A204.1 (cell line): Measurements from ENCODE around the gene XYLT1.
"Not testable (repeated sequence)": the region's sequence is repeated elsewhere in the genome, so short reads cannot be mapped to it uniquely, and the experiment has no call there.

Experiments
- FAIRE-seq: peaks from 2 replicates; lab custom pipeline; 2012; peaks lifted over from hg19 to GRCh38; lab: Jason Lieb, UNC

Gene XYLT1

DNA sequence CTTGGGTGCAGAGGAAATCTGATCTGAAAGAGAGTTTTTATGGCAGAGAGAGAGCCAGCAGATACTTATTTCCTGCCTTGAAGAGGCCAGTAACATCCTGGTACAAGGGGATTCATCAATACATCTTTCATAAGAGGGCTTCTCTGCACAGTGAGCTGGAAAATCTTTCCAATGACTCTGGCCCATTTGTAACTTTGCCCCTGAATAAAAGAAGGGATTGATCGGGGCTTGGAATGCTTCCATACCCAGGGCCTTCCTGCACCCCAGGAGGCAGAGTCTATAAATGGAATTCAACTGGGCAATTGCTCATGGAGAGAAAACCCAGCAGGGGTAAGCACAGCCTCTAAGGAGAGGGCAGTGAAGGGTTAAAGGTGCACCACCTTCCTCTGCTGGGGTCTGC lies 163.3 kb downstream of the XYLT1 start:
- FAIRE-seq = no peak

GRCh38 chr16:17306745-17307144 lies 164.0 kb downstream of the XYLT1 start:
- no peak for FAIRE-seq

GRCh38 chr16:17306211-17306610 lies 164.5 kb downstream of the XYLT1 start:
- FAIRE-seq = not testable (repeated sequence)

DNA sequence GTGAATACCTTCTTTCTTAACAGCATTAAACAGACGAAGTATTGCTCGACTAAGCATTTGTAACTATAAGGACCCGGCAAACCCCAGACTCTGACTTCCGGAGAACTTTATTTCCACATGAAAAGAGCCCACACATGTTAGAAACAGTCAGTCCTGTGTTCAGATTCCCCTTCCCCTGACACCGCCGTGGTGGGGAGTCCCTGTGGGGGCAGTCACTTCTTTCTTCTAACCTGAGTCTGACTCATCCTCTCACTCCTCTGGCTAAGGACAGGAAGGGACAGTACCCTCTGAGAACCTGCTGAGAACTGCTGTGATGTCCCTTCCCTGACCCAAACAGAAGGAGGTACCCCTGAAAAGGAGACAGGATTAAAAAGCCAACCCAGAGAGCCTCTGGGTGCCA lies 165.1 kb downstream of the XYLT1 start:
- FAIRE-seq = no peak

DNA sequence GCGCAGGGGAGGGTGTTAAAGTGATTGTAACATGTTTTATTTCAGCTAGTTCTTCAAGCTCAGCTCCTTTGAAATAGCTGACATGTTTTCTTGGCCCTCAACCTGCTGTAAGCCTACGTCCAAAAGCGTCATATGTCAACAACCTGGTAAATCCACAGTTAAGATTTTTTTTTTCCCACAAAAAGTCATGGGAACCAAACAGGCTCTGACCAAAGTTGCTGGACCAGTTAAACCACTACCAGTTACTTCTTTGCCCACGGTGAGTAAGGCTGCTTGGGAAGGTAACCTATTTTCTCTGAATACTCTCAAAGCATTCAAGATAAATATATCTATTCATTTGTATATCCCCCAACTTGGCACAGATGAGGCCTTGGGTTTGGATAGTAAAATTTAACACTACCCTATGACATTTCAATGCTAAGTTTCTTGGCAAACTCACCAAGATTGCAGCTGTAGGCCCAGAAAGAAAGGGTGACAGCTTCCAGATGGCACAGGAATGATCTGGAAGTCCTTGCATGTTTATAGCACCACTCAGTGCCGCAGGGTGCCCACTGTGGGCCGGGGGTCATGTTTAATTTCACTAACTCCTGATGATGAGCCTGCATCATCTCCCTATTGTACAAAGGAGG lies 166.2 kb downstream of the XYLT1 start:
- no peak for FAIRE-seq

DNA sequence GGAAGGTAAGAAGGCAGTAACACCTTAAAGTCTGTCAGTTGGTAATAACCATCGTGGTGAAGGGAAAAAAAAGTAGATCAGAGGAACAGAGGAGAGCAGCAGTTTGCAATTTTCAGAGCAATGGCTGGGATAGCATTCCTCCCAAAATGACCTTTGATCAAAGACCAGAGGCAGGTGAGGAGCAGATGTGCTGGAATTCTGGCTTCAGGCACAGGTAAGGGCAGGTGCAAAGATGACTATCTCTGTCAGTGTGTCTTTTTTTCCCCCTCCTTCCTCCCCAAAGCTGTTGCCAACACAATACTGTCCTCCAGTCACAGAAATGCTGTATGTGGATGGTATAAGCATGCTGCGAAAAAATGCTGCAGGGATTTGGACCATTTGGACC lies 166.7 kb downstream of the XYLT1 start:
- no peak for FAIRE-seq

- no peak for FAIRE-seq
These were observed 167.7 kb downstream of the XYLT1 start for GRCh38 chr16:17303101-17303500.

DNA sequence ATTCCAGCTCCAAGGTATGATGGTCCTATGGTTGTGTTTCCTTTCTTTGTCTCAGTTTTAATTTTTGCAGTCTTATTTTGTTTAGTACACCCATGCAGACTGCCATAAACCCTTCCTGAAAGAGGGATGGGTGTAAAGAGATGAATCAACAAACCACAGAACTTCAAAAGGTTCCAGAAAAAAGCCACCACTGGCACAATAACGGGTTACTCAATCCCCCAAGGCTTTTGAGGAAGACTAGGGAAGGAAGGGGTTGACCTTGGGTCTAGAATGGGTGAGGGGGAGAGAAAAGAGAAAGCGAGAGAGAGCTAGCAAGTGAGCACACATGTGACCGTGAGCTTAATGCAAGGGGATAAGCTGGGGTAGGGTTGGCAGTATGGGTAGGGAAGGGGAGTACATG lies 168.1 kb downstream of the XYLT1 start:
- no peak for FAIRE-seq

DNA sequence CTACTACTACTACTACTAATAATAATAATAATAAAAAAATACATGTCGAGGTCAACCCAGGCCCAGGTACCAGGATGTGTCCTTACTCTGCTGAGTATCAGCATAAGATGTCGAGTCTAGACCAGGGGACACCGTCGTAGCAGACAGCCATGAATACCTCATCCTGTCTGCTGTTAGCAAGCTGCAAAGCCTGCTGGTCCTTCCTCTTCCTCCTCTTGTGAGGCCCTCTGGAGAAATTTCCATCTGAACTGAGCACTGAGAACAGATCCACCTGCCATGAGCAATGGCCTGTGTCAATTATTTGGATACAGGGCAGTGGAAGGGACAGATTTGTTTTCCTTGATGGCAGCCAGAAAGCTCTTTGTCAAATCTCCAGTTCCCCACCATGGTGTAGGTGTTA lies 168.5 kb downstream of the XYLT1 start:
- FAIRE-seq = no peak

- FAIRE-seq = no peak
These were observed 169.1 kb downstream of the XYLT1 start for GRCh38 chr16:17301593-17302135.

- no peak for FAIRE-seq
These were observed 169.6 kb downstream of the XYLT1 start for GRCh38 chr16:17301184-17301583.

DNA sequence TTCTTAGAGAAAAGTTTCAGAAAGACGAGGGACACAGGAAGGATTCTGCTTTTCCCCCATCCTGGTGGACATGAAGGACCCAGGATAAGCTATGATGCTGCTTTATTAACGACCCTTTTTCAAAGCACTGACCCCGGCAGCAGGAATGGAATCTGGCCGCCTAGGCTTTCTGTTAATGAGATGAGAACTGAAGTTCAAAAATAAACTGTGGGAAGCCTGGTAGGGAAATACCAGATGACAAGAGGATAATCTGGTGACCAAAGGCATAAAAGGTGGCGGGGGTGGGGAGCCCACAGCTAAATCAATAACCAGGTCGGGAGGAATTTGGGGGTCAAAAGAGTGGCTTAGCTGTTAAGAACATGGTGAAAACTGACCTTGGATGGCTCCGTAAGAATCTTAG lies 171.0 kb downstream of the XYLT1 start:
- FAIRE-seq = no peak

GRCh38 chr16:17298238-17298637 lies 172.5 kb downstream of the XYLT1 start:
- FAIRE-seq = no peak

DNA sequence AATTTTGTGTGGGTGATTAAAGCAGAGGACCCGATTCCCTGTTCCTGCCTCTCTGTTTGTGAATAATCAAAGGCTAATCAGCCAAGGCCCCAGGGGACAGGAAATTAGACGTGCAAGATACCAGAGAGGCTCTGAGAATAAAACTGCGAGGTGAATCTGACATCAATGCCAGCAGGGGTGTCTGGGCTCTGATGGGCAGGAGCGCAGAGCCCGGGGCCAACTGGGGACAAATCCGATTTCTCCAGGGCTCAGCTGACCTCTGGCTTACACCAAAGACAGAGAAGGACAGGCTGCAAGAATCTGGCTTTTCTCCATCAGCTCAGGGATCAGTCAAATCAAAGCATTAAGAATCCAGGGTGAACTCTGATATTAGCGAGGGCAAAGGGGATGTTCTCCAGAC lies 174.3 kb downstream of the XYLT1 start:
- no peak for FAIRE-seq

- no peak for FAIRE-seq
These were observed 174.8 kb downstream of the XYLT1 start for GRCh38 chr16:17295948-17296347.

DNA sequence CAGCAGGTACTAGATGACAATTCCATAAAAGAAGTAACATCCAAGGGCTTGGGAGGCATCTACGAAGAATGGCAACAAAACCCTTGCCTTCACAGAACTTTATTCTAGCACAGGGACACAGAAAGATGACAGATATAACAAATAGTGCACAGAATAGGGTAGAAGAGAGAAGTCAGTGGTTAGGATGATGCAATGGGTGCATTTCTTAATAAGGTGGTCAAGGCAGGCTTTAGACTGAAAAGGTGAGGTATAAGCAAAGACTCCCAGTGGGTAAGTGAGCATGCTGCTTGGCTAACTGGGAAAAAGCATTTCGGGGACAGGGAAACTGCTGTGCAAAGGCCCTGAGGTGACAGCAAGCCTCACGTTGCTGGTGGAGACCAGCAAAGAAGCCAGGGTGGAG lies 175.9 kb downstream of the XYLT1 start:
- FAIRE-seq = no peak

GRCh38 chr16:17293813-17294558 lies 176.8 kb downstream of the XYLT1 start:
- no peak for FAIRE-seq

GRCh38 chr16:17291289-17291688 lies 179.5 kb downstream of the XYLT1 start:
- no peak for FAIRE-seq

GRCh38 chr16:17289674-17290635 lies 180.8 kb downstream of the XYLT1 start:
- no peak for FAIRE-seq

GRCh38 chr16:17289050-17289449 lies 181.7 kb downstream of the XYLT1 start:
- no peak for FAIRE-seq

DNA sequence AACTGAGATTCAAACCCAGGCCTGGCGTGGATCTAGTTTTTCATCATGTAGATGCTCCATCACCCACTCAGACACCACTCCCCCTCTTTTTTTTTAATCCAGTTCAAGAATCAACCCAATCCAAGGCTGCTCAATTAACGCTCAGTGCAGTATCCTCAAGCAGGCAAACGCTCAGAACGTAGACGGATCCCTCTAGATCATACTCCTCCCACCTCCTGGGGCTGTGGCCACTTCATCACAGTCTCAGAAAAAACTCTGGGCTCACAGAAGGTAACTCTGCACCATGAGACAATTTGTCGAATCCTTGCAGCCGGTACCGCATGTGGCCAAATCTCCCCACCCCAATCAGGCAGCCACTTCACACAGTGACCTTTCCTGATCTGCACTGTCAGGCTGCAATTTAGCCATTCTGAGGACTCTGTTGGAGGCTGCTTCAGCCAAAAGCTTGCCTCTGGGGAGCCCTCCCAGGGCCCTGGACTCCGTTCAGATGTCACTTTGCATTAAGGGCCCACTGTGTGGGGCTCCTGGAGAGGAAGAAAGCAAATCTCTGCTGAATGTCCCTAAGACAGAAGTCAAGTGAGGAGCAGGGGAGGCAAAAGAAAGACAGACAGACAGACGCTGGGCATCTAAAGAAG lies 183.5 kb downstream of the XYLT1 start:
- no peak for FAIRE-seq

GRCh38 chr16:17286443-17286842 lies 184.3 kb downstream of the XYLT1 start:
- FAIRE-seq = no peak
